Measurements from ENCODE around the gene DRC7.

Gene DRC7

DNA sequence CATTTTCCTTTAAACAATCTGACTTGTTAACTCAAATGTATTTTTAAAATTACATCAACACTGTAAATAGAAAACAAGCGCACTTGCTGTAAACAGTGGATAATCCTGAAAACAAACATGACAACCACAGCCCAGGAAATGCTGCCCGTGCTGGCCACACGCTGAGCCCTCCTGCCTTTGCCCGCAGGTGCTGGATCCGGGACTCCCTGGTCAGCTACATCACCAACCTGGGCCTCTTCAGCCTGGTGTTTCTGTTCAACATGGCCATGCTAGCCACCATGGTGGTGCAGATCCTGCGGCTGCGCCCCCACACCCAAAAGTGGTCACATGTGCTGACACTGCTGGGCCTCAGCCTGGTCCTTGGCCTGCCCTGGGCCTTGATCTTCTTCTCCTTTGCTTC, 33.1 kb upstream of the DRC7 start:
- TF ChIP-seq POLR2AphosphoS5 (IDR thresholded peaks at IDR 0.05; ENCODE audit: low read depth, low read length): no peak
- no peak for TF ChIP-seq SIN3A (IDR thresholded peaks at IDR 0.05; ENCODE audit: borderline replicate concordance, insufficient read depth, low read length)
- TF ChIP-seq FOXP2 (optimal IDR thresholded peaks at IDR 0.05; ENCODE audit: borderline replicate concordance, extremely low read depth, extremely low read length, insufficient read depth): no peak
- TF ChIP-seq, protein P1, sequence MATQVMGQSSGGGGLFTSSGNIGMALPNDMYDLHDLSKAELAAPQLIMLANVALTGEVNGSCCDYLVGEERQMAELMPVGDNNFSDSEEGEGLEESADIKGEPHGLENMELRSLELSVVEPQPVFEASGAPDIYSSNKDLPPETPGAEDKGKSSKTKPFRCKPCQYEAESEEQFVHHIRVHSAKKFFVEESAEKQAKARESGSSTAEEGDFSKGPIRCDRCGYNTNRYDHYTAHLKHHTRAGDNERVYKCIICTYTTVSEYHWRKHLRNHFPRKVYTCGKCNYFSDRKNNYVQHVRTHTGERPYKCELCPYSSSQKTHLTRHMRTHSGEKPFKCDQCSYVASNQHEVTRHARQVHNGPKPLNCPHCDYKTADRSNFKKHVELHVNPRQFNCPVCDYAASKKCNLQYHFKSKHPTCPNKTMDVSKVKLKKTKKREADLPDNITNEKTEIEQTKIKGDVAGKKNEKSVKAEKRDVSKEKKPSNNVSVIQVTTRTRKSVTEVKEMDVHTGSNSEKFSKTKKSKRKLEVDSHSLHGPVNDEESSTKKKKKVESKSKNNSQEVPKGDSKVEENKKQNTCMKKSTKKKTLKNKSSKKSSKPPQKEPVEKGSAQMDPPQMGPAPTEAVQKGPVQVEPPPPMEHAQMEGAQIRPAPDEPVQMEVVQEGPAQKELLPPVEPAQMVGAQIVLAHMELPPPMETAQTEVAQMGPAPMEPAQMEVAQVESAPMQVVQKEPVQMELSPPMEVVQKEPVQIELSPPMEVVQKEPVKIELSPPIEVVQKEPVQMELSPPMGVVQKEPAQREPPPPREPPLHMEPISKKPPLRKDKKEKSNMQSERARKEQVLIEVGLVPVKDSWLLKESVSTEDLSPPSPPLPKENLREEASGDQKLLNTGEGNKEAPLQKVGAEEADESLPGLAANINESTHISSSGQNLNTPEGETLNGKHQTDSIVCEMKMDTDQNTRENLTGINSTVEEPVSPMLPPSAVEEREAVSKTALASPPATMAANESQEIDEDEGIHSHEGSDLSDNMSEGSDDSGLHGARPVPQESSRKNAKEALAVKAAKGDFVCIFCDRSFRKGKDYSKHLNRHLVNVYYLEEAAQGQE (IDR thresholded peaks at IDR 0.05; ENCODE audit: insufficient read depth in 1 of 2, low read depth in 2 of 2, low read length in 2 of 2): no peak
- no peak for TF ChIP-seq TAF1 (IDR thresholded peaks at IDR 0.05; ENCODE audit: borderline replicate concordance, insufficient read depth, low read length)

DNA sequence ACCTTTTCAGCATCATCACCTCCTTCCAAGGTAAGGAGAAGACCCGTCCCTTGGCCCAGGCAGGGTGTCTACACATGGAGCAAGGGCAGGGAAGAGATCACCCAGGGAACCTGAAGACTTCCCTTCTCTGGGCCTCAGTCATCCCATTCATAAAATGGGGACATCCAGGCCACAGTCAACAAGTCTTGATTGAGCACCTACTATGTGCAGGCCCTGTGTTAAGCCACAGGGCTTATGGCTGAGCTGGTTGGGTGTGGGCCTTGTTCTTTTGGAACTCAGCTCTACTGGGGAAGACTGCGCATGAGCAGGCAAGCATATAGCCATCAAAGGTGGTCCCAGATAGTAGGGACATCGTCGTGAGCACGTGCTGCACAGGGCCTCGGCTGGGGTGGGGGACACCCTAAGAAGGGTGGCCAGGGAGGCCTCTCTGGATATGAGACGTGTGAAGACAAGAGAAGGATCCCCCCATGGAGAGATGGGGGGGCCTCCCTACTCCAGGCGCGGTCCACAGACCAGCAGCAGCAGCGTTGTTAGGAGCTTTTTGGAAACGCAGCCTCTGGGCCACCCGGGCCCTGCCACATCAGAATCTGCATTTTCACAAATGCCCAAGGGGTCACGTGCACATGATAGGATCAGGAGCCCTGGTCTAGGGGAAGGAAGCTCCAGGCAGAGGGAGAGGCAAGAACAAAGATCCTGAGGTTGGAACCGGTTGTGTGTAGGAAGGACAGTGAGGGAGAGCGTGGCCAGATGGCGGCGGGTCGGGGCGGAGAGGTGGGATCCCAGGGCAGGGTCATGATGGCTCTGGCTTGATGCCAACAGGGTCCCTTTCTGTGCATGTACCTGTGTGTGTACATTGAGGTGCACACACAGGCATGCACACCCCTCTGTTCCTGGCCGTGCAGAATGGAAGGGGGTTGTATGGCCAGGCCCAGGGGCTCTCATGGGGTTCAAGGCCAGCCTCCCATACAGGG, 32.4 kb upstream of the DRC7 start:
- TF ChIP-seq TAF1 (IDR thresholded peaks at IDR 0.05; ENCODE audit: borderline replicate concordance, insufficient read depth, low read length): no peak
- no peak for TF ChIP-seq POLR2AphosphoS5 (IDR thresholded peaks at IDR 0.05; ENCODE audit: low read depth, low read length)

DNA sequence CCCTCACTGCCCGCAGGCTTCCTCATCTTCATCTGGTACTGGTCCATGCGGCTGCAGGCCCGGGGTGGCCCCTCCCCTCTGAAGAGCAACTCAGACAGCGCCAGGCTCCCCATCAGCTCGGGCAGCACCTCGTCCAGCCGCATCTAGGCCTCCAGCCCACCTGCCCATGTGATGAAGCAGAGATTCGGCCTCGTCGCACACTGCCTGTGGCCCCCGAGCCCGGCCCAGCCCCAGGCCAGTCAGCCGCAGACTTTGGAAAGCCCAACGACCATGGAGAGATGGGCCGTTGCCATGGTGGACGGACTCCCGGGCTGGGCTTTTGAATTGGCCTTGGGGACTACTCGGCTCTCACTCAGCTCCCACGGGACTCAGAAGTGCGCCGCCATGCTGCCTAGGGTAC, 31.2 kb upstream of the DRC7 start:
- TF ChIP-seq FOXP2 (optimal IDR thresholded peaks at IDR 0.05; ENCODE audit: borderline replicate concordance, extremely low read depth, extremely low read length, insufficient read depth) (no peak), SIN3A (IDR thresholded peaks at IDR 0.05; ENCODE audit: borderline replicate concordance, insufficient read depth, low read length) (no peak), POLR2AphosphoS5 (IDR thresholded peaks at IDR 0.05; ENCODE audit: low read depth, low read length) (no peak), TAF1 (IDR thresholded peaks at IDR 0.05; ENCODE audit: borderline replicate concordance, insufficient read depth, low read length) (no peak)
- TF ChIP-seq, protein P1 (IDR thresholded peaks at IDR 0.05; ENCODE audit: insufficient read depth in 1 of 2, low read depth in 2 of 2, low read length in 2 of 2): no peak

DNA sequence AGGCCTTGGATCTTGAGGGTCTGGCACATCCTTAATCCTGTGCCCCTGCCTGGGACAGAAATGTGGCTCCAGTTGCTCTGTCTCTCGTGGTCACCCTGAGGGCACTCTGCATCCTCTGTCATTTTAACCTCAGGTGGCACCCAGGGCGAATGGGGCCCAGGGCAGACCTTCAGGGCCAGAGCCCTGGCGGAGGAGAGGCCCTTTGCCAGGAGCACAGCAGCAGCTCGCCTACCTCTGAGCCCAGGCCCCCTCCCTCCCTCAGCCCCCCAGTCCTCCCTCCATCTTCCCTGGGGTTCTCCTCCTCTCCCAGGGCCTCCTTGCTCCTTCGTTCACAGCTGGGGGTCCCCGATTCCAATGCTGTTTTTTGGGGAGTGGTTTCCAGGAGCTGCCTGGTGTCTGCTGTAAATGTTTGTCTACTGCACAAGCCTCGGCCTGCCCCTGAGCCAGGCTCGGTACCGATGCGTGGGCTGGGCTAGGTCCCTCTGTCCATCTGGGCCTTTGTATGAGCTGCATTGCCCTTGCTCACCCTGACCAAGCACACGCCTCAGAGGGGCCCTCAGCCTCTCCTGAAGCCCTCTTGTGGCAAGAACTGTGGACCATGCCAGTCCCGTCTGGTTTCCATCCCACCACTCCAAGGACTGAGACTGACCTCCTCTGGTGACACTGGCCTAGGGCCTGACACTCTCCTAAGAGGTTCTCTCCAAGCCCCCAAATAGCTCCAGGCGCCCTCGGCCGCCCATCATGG, 30.5 kb upstream of the DRC7 start:
- TF ChIP-seq SIN3A (IDR thresholded peaks at IDR 0.05; ENCODE audit: borderline replicate concordance, insufficient read depth, low read length) (no peak), FOXP2 (optimal IDR thresholded peaks at IDR 0.05; ENCODE audit: borderline replicate concordance, extremely low read depth, extremely low read length, insufficient read depth) (no peak), TAF1 (IDR thresholded peaks at IDR 0.05; ENCODE audit: borderline replicate concordance, insufficient read depth, low read length) (no peak), POLR2AphosphoS5 (IDR thresholded peaks at IDR 0.05; ENCODE audit: low read depth, low read length) (no peak)
- TF ChIP-seq, protein P1 (IDR thresholded peaks at IDR 0.05; ENCODE audit: insufficient read depth in 1 of 2, low read depth in 2 of 2, low read length in 2 of 2): no peak

DNA sequence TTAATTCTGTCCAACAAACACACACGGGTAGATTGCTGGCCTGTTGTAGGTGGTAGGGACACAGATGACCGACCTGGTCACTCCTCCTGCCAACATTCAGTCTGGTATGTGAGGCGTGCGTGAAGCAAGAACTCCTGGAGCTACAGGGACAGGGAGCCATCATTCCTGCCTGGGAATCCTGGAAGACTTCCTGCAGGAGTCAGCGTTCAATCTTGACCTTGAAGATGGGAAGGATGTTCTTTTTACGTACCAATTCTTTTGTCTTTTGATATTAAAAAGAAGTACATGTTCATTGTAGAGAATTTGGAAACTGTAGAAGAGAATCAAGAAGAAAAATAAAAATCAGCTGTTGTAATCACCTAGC, 30.0 kb upstream of the DRC7 start:
- TF ChIP-seq POLR2AphosphoS5 (IDR thresholded peaks at IDR 0.05; ENCODE audit: low read depth, low read length): no peak
- TF ChIP-seq FOXP2 (optimal IDR thresholded peaks at IDR 0.05; ENCODE audit: borderline replicate concordance, extremely low read depth, extremely low read length, insufficient read depth): no peak
- TF ChIP-seq, protein P1 (IDR thresholded peaks at IDR 0.05; ENCODE audit: insufficient read depth in 1 of 2, low read depth in 2 of 2, low read length in 2 of 2): no peak
- TF ChIP-seq TAF1 (IDR thresholded peaks at IDR 0.05; ENCODE audit: borderline replicate concordance, insufficient read depth, low read length): no peak
- no peak for TF ChIP-seq SIN3A (IDR thresholded peaks at IDR 0.05; ENCODE audit: borderline replicate concordance, insufficient read depth, low read length)
